HG02943 (cell line): ENCODE measurements around the gene TFDP2.
"Not testable (repeated sequence)": the region's sequence is repeated elsewhere in the genome, so short reads cannot be mapped to it uniquely, and the experiment has no call there.

ENCODE experiments used
- ATAC-seq: cut with Tn5 transposase; IDR thresholded peaks from one replicate; pipeline ENCODE4 v1.9.1; 2021; ENCODE audit warnings: mild to moderate bottlenecking, low read depth, moderate library complexity; ENCODE audit not compliant: unreplicated experiment

TFDP2 gene

DNA sequence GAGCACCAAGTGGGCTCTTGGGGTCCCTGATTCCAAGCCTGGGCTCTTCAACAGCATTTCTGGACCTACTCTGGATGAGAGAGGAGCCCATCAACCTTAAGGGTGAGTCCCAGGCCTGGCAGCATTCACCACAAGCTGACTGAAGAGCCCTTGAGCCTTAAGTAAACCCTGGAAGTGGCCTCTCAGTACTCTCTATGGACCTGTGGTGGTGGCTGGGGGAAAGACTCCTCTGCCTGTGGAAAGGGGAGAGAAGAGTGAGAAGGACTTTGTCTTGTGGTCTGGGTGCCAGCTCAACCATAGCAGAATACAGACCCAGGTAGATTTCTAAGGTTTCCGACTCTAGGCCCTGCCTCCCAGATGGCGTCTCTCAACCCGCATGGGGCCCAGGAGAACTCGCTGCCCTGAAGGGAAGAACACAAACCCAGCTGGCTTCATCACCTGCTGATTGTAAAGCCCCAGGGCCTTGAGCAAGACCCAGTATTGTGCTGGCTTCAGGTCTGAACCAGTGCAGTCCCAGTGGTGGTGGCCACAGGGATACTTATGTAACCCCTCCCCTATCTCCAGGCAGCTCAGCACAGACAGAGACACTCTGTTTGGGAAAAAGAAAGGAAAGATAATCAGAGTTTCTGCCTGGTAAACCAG, 71.4 kb downstream of the TFDP2 start:
- no peak for ATAC-seq

DNA sequence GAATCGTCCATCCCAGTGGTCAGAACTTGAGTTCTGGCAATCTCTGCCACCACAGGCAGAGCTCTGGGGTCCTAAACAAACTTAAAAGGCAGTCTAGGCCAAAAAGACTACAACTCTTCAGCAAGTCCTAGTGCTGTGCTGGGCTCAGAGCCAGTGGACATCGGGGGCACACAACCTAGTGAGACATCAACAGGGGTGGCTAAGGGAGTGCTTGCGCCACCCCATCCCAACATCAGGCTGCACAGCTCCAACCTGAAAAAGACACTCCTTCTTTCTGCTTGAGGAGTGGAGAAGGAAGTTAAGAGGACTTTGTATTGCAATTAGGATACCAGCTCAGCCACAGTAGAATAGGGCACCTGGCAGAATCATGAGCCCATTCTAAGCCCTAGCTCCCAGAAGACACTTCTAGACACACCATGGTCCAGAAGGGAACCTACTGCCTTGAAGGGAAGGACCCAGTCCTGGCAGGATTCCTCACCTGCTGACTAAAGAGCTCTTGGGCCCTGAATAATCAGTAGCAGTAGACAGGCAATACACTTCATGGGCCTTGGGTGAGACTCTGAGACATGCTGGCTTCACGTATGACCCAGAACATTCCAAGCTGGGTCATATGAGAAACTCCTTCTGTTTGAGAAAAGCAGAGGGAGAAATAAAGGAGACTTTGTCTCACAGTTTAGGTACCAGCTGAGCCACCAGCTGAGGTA, 72.0 kb downstream of the TFDP2 start:
- ATAC-seq: no peak

DNA sequence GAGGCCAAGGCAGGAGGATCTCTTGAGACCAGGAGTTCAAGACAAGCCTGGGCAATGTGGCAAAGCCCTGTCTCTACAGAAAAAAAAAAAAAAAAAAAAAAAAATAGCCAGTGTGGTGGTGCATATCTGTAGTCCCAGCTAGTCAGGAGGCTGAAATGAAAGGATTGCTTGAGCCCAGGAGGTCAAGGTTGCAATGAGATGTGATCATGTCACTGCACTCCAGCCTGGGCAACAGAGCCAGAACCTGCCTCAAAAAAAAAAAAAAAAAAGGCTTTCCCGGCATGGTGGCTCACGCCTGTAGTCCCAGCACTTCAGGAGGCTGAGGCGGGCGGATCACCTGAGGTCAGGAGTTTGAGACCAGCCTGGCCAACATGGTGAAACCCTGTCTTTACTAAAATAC, 73.7 kb downstream of the TFDP2 start:
- ATAC-seq: not testable (repeated sequence)

DNA sequence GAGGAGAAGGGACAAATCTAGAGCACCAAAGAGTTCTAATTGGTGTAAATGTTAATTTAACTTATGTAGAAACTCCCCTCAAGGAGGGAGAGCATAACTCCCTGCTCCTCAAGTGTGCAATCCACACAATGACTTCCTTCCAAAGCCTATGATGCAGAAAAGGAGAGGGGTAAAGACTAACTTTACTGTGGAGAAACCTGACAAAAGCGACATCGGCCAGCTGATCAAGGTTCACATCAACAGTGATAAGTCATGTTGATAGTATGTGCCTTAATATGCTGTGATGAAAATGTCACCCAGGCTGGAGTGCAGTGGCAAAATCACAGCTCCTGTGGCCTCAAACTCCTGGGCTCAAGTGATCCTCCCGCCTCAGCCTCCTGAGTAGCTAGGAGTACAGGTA, 76.5 kb downstream of the TFDP2 start:
- no peak for ATAC-seq

DNA sequence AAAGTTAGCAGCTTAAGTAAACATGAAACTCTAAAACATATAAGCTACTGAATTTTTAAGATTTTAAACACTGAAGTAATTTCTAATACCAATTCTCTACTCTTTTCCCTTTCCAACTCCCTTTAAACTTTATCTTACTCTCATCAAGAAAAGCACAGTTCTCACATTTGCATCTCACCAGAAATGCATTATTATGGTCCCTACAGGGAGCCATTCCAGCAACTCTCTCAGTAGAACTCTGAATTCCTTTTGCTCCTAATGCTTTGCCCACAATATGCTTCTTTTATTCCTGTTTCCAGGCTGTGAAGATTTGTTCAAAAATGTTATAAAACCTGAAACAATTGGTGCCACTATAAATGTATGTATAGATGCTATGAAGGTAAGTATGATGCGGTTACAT, 83.4 kb downstream of the TFDP2 start:
- no peak for ATAC-seq

DNA sequence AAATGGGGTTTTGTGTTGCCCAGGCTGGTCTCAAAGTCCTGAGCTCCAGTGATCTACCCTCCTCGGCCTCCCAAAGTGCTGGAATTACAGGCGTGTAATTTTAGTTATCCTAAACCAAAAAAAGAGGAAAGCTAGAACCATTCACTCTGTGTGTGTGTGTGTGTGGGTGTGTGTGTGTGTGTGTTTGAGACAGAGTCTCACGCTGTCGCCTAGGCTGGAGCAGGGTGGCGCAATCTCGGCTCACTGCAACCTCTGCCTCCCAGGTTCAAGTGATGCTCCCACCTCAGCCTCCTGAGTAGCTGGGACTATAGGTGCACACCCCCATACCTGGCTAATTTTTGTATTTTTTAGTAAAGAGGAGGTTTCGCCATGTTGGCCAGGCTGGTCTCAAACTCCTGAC, 84.0 kb downstream of the TFDP2 start:
- no peak for ATAC-seq

DNA sequence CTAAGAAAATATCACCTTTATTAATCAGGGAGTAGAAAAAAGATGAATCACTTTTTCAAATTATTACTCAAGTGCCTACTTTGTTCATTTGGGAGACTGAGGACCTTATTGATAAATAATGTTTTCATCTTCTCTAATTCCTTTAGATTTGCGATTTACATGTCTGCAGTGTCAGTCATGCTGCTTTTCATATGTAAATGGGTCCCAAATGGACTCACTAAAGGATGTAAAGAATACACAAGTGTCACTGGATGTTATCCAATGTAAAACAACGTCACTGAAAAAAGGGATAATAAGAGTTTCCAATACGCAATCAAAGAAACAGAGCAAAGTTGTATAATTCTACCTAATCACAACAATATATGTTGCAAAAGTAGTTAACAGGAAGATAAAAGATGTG, 84.9 kb downstream of the TFDP2 start:
- ATAC-seq: no peak

DNA sequence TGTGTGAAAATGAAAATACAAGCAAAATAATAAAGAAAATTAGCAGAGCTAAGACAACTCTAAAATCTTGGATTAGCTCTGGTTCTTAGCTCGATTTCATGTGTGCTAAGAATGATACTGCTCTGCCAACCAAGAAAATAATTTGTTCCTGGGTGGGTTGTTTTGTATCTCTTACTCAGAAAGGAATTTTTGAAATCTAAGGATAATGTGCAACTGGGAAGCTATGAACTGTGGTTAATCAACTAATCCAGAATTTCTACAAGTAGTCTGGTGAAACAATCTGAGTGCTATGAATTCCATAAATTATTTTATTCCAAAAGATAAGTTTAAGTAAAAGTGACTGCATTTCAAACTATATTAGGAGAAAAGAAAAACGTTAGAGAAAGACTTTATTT, 92.0 kb downstream of the TFDP2 start:
- ATAC-seq: no peak

DNA sequence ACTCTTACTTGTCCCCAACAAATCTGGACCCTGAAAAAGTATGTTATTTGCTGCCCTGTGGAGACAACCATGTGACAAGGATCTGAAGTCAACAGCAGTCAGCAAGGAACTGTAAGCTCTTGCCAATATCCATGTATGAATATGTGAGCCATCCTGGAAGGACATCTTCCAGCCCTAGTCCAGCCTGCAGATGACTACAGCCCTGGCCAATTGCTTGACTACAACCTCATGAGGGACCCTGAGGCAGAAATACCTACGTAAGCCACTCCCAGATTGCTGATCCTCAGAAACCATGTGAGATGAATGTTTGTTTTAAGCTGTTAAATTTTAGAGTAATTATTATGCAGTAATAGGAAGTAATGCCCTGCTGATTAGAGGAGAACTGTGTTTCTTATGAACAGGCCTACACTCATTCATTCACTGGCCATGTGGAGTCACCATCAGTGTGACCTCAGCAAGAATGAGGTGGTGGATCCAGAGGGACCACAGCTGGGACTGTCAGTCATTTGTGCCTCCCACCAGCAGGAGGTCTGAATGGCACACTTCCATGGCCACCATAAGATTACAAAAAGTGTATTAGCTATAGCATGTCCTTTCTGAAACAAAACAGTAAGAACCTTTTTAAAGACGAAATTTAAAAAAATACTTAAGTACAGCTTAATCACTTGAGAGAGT, 92.6 kb downstream of the TFDP2 start:
- no peak for ATAC-seq

DNA sequence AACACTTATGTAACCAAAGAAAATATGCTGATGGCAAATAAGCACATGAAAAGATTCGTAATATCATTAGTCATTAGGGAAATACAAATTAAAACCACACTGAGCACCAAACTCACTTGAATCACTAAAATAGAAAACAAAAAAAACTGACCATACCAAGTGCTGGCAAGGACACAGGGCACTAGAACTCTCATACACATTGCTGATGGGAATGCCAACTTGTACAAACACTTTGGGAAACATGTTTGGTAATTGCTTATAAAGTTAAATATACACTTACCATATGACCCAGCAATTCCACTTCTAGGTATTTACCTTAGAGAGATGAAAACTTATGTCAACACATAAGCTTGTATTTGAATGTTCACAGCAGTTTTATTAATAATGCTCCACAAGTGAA, 95.5 kb downstream of the TFDP2 start:
- ATAC-seq: no peak

DNA sequence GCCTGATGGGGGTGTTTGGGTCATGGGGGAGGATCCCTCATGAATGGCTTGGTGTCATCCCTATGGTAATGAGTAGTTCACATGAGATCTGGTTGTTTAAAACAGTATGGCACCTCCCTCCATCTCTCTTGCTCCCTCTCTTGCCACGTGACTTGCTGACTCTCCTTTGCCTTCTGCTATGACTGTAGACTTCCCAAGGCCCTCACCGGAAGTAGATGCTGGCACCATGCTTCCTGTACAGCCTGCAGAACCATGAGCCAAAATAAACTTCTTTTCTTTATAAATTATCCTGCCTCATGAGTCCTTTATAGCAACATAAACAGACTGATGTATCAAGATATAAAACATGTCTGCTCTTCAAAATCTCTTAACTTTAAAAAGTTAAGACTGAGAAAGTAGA, 96.1 kb downstream of the TFDP2 start:
- no peak for ATAC-seq

DNA sequence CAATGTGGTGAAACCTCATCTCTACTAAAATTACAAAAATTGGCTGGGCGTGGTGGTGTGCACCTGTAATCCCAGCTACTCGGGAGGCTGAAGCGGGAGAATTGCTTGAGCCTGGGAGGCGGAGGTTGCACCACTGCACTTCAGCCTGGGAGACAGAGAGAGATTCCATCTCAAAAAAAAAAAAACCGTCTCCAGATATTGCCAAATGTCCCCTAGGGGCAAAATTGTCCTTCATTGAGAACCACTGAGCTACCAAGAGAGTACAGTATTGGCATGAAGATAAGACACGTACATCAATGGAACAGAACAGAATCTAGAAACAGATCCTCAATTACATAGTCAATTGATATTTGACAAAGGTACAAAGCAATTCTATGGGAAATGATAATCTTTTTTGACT, 98.0 kb downstream of the TFDP2 start:
- no peak for ATAC-seq

DNA sequence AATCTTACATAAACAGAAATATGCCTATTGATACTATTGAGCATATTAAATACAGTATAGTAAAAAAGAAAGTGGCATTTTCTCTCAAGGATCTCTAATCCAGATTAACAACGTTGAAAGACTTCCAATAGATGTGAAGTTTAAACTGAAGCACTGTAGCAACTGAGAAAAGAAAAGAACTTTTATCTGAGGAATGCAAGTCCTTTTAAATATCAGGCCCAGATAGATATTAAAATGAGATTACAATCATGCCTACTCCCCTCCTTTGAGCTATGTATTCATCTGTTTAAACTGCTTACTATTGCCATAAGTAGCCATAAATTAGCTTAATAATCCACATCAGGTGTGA, 102.3 kb downstream of the TFDP2 start:
- ATAC-seq: no peak

DNA sequence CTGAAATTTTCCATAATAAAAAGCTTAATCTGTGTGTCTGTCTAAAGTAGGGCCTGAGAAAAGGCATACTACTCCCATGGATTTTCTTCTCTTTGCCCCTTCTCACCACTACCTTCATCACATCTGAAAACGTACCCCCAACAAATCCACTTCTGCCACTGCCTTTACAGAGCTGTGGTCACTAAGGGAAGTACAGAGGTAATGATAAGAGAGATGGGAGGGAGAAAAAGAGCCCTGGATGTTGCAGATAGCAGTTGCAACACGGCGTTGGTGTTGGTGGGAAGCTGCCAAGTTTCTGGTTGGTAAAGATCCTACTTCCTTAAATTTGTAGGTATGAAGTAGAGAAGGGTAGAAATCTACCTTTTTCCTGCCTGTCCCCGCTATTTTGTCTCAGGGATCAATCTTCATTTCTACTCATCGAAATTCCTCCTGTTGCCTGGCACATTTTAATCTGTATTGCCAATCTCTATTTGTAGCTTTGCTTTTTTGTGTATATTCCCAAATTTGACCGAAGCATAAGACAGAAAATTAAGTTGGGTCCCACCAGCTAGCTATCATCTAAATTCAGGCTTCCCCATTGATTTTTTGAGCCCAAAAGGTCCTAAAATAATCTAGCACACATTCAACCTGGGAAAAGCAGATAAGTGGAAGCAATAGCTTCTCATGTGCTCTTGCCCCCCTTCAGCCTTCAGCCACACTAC, 102.9 kb downstream of the TFDP2 start:
- ATAC-seq: no peak

DNA sequence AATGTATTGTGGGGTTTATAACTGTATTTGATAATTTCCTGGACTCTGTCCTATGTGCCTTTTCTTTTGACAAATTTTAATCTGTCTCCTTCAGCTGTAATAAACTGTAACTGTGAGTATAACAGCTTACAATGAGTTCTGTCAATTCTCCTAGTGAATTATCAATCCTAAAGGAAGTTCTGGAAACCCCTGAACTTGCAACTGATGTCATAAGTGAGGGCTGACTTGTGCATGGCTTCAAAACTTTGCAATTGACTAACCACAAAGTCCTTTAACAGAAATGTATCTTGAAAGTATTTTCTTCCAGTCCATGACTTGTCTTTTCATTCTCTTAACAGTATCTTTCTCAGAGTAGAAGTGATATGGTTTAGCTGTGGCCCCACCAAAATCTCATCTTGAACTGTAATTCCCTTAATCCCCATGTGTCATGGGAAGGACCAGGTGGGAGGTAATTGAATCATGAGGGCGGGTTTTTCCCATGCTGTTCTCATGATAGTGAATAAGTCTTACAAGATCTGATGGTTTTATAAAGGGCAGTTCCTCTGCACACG, 108.3 kb downstream of the TFDP2 start:
- ATAC-seq: no peak

DNA sequence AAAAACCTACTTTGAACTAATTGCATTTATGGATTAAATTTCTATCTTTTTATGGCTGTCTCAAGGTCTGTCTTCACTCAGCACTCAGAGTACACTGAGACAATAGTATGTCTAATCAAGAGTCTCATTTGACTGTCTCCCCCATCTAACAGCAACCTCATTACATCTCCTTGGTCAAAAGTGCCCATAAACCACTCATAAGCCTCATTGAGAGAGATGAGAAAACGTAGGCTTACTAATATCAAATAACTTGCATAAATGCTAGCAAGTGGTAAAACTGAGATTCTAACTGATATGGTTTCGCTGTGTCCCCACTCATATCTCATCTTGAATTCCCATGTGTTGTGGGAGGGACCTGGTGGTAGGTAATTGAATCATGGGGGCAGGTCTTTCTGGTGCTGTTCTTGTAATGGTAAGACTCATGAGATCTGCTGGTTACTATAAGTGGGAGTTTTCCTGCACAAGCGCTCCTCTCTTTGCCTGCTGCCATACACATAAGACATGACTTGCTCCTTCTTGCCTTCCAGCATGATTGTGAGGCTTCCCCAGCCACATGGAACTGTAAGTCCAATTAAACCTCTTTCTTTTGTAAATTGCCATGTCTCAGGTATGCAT, 113.9 kb downstream of the TFDP2 start:
- ATAC-seq: no peak

DNA sequence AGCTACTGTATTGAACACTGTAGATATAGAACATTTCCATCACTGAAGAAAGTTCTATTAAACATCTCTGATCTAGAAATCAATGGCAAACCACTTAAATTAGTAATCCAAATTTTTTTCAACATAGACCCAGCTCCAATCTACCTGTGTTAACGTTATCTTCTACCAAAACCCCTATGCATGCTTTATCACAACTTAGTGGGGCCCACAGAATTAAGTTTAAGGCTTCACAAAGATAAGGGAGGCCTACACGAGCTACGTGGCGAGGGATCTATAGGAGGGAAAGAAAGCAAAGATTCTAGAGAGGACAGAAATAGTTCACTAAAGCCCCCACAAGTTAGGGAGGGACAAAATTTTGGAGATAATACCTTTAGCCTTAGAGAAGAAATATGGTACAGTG, 116.1 kb downstream of the TFDP2 start:
- ATAC-seq: no peak

DNA sequence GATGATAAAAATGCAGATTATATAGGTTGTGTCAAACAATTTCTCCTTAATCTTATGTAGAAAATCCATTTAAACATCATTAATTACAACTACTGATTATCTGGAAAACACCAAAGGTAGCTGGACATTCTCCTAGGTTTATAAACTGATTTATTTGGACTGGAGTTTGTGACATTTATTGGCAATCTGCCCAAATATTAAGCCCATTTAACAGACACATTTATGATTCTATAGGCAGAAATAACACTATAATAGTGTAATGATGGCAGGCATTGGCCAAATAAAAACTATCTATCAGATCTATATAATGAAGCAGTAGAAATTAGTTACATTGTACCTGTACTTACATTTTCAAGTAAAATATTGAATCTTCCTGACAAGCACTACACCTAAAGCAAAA, 117.8 kb downstream of the TFDP2 start:
- ATAC-seq: no peak

DNA sequence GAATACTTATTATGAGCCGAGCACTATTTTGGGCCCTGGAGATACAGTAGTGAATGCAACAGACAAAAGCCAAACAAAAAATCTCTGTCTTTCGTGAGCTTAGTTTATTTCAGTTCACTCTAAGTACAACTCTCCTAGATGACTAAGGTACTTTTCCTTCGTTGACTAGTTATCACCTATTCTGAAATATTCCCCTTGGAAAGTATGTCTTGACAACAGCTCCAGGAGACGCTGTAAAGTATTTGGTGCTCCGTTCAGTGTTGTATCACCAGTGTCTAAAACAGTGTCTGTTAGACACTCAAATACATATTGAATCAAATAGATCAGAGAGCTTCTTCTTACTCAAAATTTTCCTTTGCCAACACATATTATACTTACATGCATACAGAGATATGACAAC, 119.6 kb downstream of the TFDP2 start:
- no peak for ATAC-seq

DNA sequence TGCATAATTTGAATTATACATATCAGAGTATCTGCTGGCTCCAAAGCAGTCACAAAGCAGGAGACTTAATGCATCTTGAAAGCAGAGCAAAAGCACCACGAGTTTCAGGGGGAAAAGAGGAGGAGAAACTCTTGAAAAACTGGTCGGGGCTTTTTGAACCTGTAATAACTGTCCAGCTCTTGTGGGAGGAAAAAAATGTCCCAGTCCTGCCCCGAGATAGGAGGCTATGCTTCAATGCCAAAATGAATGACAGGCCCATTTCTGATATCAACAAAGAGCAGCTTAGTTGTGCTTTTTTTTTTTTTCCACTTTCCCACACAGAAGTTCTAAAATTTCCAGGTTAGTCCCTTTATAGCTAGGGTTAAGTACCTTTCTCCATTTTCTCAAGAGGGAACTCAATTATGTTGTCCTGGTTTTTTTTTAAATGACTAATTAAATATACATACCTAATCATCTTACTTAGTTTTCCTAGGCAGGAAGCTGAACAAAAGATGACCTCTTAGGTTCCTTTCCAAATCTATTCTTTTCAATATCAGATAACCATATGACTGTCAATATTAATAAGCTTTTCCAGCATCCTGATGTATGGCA, 120.2 kb downstream of the TFDP2 start:
- no peak for ATAC-seq
